ENCODE results near the gene IL1RAPL2. TPM values are rescaled to one million over a fixed set of nuclear protein-coding genes. Genes with fewer than 3 reads are reported as not detected.

Gene IL1RAPL2
- total RNA-seq, 1 donor from 2014 or later: not detected

DNA sequence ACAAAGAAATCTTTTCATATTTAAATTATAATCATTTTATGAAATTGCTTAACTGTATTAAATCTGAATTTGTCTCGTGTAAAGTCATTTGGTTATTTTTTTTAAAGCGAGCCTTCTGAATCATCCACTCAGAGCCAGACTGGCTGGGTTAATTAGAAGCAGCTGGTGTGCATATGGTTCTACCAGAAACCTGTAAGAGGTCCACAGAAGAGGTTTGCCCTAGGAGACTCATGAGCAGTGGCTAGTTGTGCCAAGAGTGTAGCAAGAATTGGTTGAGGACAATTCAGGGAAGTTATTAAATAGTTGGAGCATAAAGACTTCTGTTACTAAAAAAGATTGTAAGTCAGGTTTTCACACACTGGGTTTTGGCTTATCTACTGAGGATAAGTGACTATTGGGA, 267.4 kb downstream of the IL1RAPL2 start:
- peaks cover 10% of the 10 kb centered on the region for H3K9me3 Mint-ChIP-seq (ENCODE audit: low read depth)
- no peak overlapping the region for H3K27ac Mint-ChIP-seq (ENCODE audit: unreplicated experiment)
- H3K27me3 Mint-ChIP-seq (ENCODE audit: low read depth): no peaks in the 10 kb centered on the region
- TF ChIP-seq, protein P1, sequence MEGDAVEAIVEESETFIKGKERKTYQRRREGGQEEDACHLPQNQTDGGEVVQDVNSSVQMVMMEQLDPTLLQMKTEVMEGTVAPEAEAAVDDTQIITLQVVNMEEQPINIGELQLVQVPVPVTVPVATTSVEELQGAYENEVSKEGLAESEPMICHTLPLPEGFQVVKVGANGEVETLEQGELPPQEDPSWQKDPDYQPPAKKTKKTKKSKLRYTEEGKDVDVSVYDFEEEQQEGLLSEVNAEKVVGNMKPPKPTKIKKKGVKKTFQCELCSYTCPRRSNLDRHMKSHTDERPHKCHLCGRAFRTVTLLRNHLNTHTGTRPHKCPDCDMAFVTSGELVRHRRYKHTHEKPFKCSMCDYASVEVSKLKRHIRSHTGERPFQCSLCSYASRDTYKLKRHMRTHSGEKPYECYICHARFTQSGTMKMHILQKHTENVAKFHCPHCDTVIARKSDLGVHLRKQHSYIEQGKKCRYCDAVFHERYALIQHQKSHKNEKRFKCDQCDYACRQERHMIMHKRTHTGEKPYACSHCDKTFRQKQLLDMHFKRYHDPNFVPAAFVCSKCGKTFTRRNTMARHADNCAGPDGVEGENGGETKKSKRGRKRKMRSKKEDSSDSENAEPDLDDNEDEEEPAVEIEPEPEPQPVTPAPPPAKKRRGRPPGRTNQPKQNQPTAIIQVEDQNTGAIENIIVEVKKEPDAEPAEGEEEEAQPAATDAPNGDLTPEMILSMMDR (IDR thresholded peaks at IDR 0.05): no peak
- no peaks in the 10 kb centered on the region for H3K4me1 Mint-ChIP-seq (ENCODE audit: low read depth)
- H3K4me3 Mint-ChIP-seq (ENCODE audit: unreplicated experiment): no peak overlapping the region
- no peak for DNase-seq (ENCODE audit: low spot score)
- H3K36me3 Mint-ChIP-seq (ENCODE audit: low read depth): no peaks in the 10 kb centered on the region

DNA sequence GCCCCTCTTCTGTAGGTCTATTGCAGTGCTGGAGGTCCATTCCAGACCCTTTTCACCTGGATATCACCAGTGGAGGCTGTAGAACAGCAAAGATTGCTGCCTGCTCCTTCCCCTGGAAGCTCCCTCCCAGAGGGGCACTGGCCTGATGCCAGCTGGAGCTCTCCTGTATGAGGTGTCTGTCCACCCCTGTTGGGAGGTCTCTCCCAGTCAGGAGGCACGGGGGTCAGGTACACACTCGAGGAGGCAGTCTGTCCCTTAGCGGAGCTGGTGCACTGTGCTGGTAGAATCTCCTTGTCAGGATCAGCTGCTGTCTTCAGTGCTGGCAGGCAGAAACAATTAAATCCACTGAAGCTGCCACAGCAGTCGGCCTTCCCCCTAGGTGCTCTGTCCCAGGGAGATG, 276.6 kb downstream of the IL1RAPL2 start:
- peaks cover 27% of the 10 kb centered on the region for H3K9me3 Mint-ChIP-seq (ENCODE audit: low read depth)
- H3K4me1 Mint-ChIP-seq (ENCODE audit: low read depth): no peaks in the 10 kb centered on the region
- H3K27me3 Mint-ChIP-seq (ENCODE audit: low read depth): no peaks in the 10 kb centered on the region
- no peak overlapping the region for H3K4me3 Mint-ChIP-seq (ENCODE audit: unreplicated experiment)
- peaks cover 2% of the 10 kb centered on the region for H3K36me3 Mint-ChIP-seq (ENCODE audit: low read depth)
- H3K27ac Mint-ChIP-seq (ENCODE audit: unreplicated experiment): no peak overlapping the region
- no peak for DNase-seq (ENCODE audit: low spot score)
- TF ChIP-seq, protein P1 (IDR thresholded peaks at IDR 0.05): no peak

DNA sequence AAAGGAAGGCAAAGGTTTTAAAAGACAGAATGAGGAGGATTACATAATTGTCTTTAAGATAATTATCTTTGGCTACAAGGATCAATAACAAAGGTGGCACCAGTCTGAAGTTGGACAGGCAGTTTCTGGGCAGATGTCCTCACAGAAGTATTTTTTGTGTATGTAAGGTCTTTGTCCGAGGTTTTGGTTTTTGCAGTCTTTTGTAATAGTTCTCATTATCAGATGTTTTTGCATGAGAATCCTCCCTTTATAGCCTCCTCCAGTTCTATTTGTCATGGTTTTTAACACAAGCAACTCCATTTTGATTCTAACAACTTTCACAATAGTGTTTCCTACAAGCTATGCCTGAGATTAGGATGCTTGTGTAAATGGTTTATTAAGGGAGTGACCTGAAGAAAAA, 286.2 kb downstream of the IL1RAPL2 start:
- H3K9me3 Mint-ChIP-seq (ENCODE audit: low read depth): no peaks in the 10 kb centered on the region
- H3K27me3 Mint-ChIP-seq (ENCODE audit: low read depth): no peaks in the 10 kb centered on the region
- no peak overlapping the region for H3K27ac Mint-ChIP-seq (ENCODE audit: unreplicated experiment)
- H3K4me1 Mint-ChIP-seq (ENCODE audit: low read depth): peaks cover 10% of the 10 kb centered on the region
- TF ChIP-seq, protein P1 (IDR thresholded peaks at IDR 0.05): no peak
- no peaks in the 10 kb centered on the region for H3K36me3 Mint-ChIP-seq (ENCODE audit: low read depth)
- no peak overlapping the region for H3K4me3 Mint-ChIP-seq (ENCODE audit: unreplicated experiment)
- no peak for DNase-seq (ENCODE audit: low spot score)

DNA sequence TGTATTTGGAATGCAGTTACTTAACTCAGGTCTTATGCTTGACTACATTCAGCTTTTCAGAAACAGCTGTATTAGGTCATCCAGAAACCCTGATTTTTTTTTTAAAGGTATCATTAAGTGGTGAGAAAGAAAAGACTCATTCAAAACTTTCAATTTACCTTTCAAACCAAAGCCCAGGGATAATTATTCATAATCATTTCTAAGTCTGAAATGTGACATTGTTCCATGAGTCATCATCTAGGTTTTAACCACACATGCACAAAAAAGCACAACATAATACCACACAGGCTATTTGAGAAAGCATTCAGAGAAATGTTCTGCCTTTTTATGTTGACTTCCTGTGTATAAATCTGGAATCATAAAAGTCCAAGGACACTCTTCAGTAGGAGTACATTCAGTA, 288.2 kb downstream of the IL1RAPL2 start:
- Mint-ChIP-seq H3K4me1 (ENCODE audit: low read depth) (peaks cover 10% of the 10 kb centered on the region), H3K9me3 (ENCODE audit: low read depth) (no peaks in the 10 kb centered on the region), H3K4me3 (ENCODE audit: unreplicated experiment) (no peak overlapping the region), H3K27ac (ENCODE audit: unreplicated experiment) (no peak overlapping the region), H3K36me3 (ENCODE audit: low read depth) (no peaks in the 10 kb centered on the region), H3K27me3 (ENCODE audit: low read depth) (no peaks in the 10 kb centered on the region)
- TF ChIP-seq, protein P1 (IDR thresholded peaks at IDR 0.05): no peak
- no peak for DNase-seq (ENCODE audit: low spot score)

DNA sequence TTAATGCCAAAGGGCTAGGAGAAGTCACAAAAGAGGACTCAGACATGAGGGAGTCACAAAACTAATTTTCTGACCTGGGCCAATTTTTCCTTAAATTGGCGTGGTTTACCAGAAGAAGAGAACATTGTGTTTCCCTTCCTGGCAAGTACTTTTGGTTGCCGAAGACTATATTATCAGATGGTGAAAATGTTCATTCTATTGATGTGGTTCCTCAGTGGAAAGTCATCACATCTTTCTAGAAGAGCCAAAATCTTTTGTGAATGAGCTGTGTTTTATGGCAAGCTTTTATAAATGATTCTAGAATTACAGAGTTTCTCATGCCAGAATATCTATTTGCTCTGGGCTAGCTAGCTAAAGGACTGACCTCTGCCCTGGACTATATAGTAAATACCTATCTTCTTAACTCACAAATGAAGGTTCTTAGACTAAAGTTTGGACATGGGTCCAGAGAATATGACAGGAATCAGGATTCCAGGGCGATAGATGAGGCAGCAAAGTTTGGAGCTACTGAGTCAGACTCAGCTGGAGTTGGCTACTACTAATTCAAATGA, 288.9 kb downstream of the IL1RAPL2 start:
- H3K27ac Mint-ChIP-seq (ENCODE audit: unreplicated experiment): no peak overlapping the region
- no peak overlapping the region for H3K4me3 Mint-ChIP-seq (ENCODE audit: unreplicated experiment)
- TF ChIP-seq, protein P1 (IDR thresholded peaks at IDR 0.05): no peak
- no peaks in the 10 kb centered on the region for H3K27me3 Mint-ChIP-seq (ENCODE audit: low read depth)
- H3K9me3 Mint-ChIP-seq (ENCODE audit: low read depth): no peaks in the 10 kb centered on the region
- no peaks in the 10 kb centered on the region for H3K36me3 Mint-ChIP-seq (ENCODE audit: low read depth)
- no peak for DNase-seq (ENCODE audit: low spot score)
- peaks cover 10% of the 10 kb centered on the region for H3K4me1 Mint-ChIP-seq (ENCODE audit: low read depth)
